H1 (cell line): ENCODE measurements around the gene NUDT3. TPM values are rescaled to one million over a fixed set of nuclear protein-coding genes. Genes with fewer than 3 reads are reported as not detected.

Experiments used
- CTCF ChIA-PET: fragments of 300-600 bp; sonication (Branson Sonifier 250); formaldehyde crosslinking; loops from one replicate; lab custom pipeline; 2021; ENCODE audit not compliant: partially characterized antibody; lab: Charles Lee
- POLR2A ChIA-PET: fragments of 300-600 bp; sonication (Branson Sonifier 250); formaldehyde crosslinking; loops from one replicate; lab custom pipeline; 2021; ENCODE audit warnings: inconsistent platforms; ENCODE audit not compliant: partially characterized antibody; lab: Charles Lee
- DNase-seq, 2 experiments: peaks; one replicate each; pipeline versions ENCODE4 v3.0.0 to v3.0.0-alpha.2; 2010 to 2022; ENCODE audit warnings: low spot score in 2 of 2, low read depth in 1 of 2, mixed read lengths in 1 of 2
- FAIRE-seq: peaks from 2 replicates; lab custom pipeline; 2011; peaks lifted over from hg19 to GRCh38; lab: Jason Lieb, UNC
- H2AFZ ChIP-seq: 2 replicates; pipeline ENCODE4 v1.8.1; 2012; ENCODE audit warnings: low read length, inconsistent platforms
- H2AK5ac ChIP-seq: 2 replicates; pipeline ENCODE4 v1.6.1; 2013; ENCODE audit warnings: low read depth, low read length
- H2BK120ac ChIP-seq: replicated peaks from 2 replicates; pipeline ENCODE3; 2013; ENCODE audit warnings: low read depth, low read length, inconsistent platforms
- H2BK12ac ChIP-seq: 2 replicates; pipeline ENCODE4 v1.6.1; 2013; ENCODE audit warnings: low read depth, low read length
- H2BK15ac ChIP-seq: 2 replicates; pipeline ENCODE4 v1.6.1; 2013; ENCODE audit warnings: low read length
- H2BK20ac ChIP-seq: 2 replicates; pipeline ENCODE4 v1.6.1; 2013; ENCODE audit warnings: low read length
- H2BK5ac ChIP-seq: 2 replicates; pipeline ENCODE4 v1.6.1; 2013; ENCODE audit warnings: low read depth, low read length
- H3K14ac ChIP-seq: 2 replicates; pipeline ENCODE4 v1.6.1; 2013; ENCODE audit warnings: inconsistent platforms; ENCODE audit not compliant: insufficient read length
- H3K18ac ChIP-seq: 2 replicates; pipeline ENCODE4 v1.6.1; 2013; ENCODE audit warnings: low read length; ENCODE audit errors: extremely low read depth
- H3K23ac ChIP-seq: 2 replicates; pipeline ENCODE4 v1.6.1; 2013; ENCODE audit warnings: inconsistent platforms; ENCODE audit not compliant: insufficient read length
- H3K23me2 ChIP-seq: 2 replicates; pipeline ENCODE4 v1.6.1; 2013; ENCODE audit warnings: low read depth, low read length
- H3K27ac ChIP-seq: 2 replicates; pipeline ENCODE4 v1.6.1; 2011; ENCODE audit warnings: low read depth, low read length, inconsistent platforms
- H3K27me3 ChIP-seq, 4 experiments: replicated peaks in 1 of 4; 1 replicate in 1 of 4; 2 replicates in 3 of 4; pipeline versions ENCODE4 v1.6.1 to v1.8.1; 2011 to 2013; ENCODE audit warnings: low read length in 3 of 4, mild to moderate bottlenecking in 3 of 4, inconsistent platforms in 2 of 4, mixed read lengths in 2 of 4, moderate library complexity in 1 of 4; ENCODE audit not compliant: control insufficient read depth in 3 of 4, insufficient read depth in 3 of 4; ENCODE audit errors: extremely low read depth in 1 of 4
- H3K36me3 ChIP-seq, 4 experiments: 2 replicates each; pipeline versions ENCODE4 v1.6.1 to v1.8.1; 2011 to 2013; ENCODE audit warnings: mild to moderate bottlenecking in 4 of 4, low read length in 3 of 4, moderate library complexity in 2 of 4, control low read depth in 1 of 4, inconsistent platforms in 1 of 4; ENCODE audit not compliant: insufficient read depth in 4 of 4, control insufficient read depth in 2 of 4
- H3K4ac ChIP-seq: replicated peaks from 2 replicates; pipeline ENCODE3; 2013; ENCODE audit warnings: low read length, low read depth, mixed read lengths, inconsistent platforms; ENCODE audit not compliant: insufficient read length
- H3K4me1 ChIP-seq, 4 experiments: replicated peaks in 1 of 4; 1 replicate in 1 of 4; 2 replicates in 3 of 4; pipeline versions ENCODE4 v1.6.1 to v1.8.1; 2011 to 2013; ENCODE audit warnings: low read length in 3 of 4, inconsistent platforms in 2 of 4, mixed read lengths in 1 of 4; ENCODE audit not compliant: insufficient read depth in 4 of 4, control insufficient read depth in 3 of 4
- H3K4me2 ChIP-seq, 2 experiments: 2 replicates each; pipeline versions ENCODE4 v1.6.1 to v1.8.1; 2011 to 2013; ENCODE audit warnings: low read depth in 2 of 2, low read length in 2 of 2, control low read depth in 1 of 2, inconsistent platforms in 1 of 2, mild to moderate bottlenecking in 1 of 2; ENCODE audit not compliant: insufficient read depth in 1 of 2
- H3K4me3 ChIP-seq, 4 experiments: fragments of 200-600, 300-600 bp in 1 of 4; sonication (generic), shearing (Covaris generic), sonication (Bioruptor Twin) in 1 of 4; 2 replicates each; pipeline versions ENCODE4 v1.5.1 to v1.8.1; 2011 to 2016; ENCODE audit warnings: low read length in 4 of 4, low read depth in 3 of 4, control low read depth in 2 of 4, inconsistent platforms in 2 of 4, mild to moderate bottlenecking in 2 of 4, mixed read lengths in 1 of 4, moderate library complexity in 1 of 4; ENCODE audit not compliant: insufficient read depth in 2 of 4; ENCODE audit errors: extremely low read depth in 1 of 4
- H3K56ac ChIP-seq: replicated peaks from 2 replicates; pipeline ENCODE3; 2013; ENCODE audit warnings: low read depth, mild to moderate bottlenecking, mixed read lengths, low read length, inconsistent platforms; ENCODE audit not compliant: insufficient read length
- H3K79me1 ChIP-seq: 2 replicates; pipeline ENCODE4 v1.6.1; 2013; ENCODE audit warnings: low read depth, low read length, control low read depth
- H3K79me2 ChIP-seq, 2 experiments: 2 replicates each; pipeline versions ENCODE4 v1.6.1 to v1.8.1; 2012 to 2013; ENCODE audit warnings: low read length in 2 of 2, mild to moderate bottlenecking in 2 of 2, inconsistent platforms in 1 of 2; ENCODE audit not compliant: insufficient read depth in 2 of 2, control insufficient read depth in 1 of 2
- H3K9ac ChIP-seq, 4 experiments: replicated peaks in 1 of 4; 1 replicate in 1 of 4; 2 replicates in 3 of 4; pipeline versions ENCODE4 v1.6.1 to v1.8.1; 2011 to 2013; ENCODE audit warnings: low read depth in 3 of 4, low read length in 3 of 4, control low read depth in 2 of 4, mild to moderate bottlenecking in 2 of 4, moderate library complexity in 2 of 4, inconsistent platforms in 1 of 4; ENCODE audit errors: extremely low read depth in 1 of 4
- H3K9me3 ChIP-seq, 2 experiments: 2 replicates each; pipeline versions ENCODE4 v1.6.1 to v1.8.1; 2012 to 2013; ENCODE audit warnings: mild to moderate bottlenecking in 2 of 2, moderate library complexity in 2 of 2, control low read depth in 1 of 2, inconsistent platforms in 1 of 2, low read depth in 1 of 2, low read length in 1 of 2, mixed read lengths in 1 of 2; ENCODE audit not compliant: insufficient read depth in 2 of 2
- H4K20me1 ChIP-seq, 2 experiments: replicated peaks in 1 of 2; 2 replicates each; pipeline versions ENCODE3 to v1.8.1; 2011 to 2013; ENCODE audit warnings: inconsistent platforms in 2 of 2, low read length in 2 of 2, mild to moderate bottlenecking in 1 of 2; ENCODE audit not compliant: insufficient read depth in 2 of 2, control insufficient read depth in 1 of 2
- H4K5ac ChIP-seq: 2 replicates; pipeline ENCODE4 v1.6.1; 2013; ENCODE audit warnings: low read length, low read depth, mixed read lengths, inconsistent platforms; ENCODE audit not compliant: insufficient read length
- H4K8ac ChIP-seq: 2 replicates; pipeline ENCODE4 v1.8.0; 2013; ENCODE audit warnings: mild to moderate bottlenecking, moderate library complexity, low read length, inconsistent platforms; ENCODE audit not compliant: insufficient read depth; ENCODE audit errors: extremely low read depth
- H4K91ac ChIP-seq: replicated peaks from 2 replicates; pipeline ENCODE3; 2013; ENCODE audit warnings: low read length, mixed read lengths, inconsistent platforms; ENCODE audit not compliant: insufficient read length
- BCL11A ChIP-seq, 2 experiments: IDR thresholded peaks; one replicate each; pipeline ENCODE4 v1.6.1; 2011; ENCODE audit warnings: low read depth in 2 of 2, low read length in 2 of 2, mild to moderate bottlenecking in 2 of 2
- BRCA1 ChIP-seq: IDR thresholded peaks from 2 replicates; pipeline ENCODE4 v1.6.1; 2012; ENCODE audit warnings: low read depth, low read length, improper control_type of control experiment
- CBX5 ChIP-seq: fragments of 300-800, 300-1000 bp; sonication (generic); IDR thresholded peaks from 2 replicates; pipeline ENCODE4 v1.7.1; 2016; ENCODE audit warnings: antibody characterized with exemption, low read length, low read depth
- KDM4A ChIP-seq: IDR thresholded peaks from one replicate; pipeline ENCODE4 v1.7.1; 2012; ENCODE audit warnings: low read depth, mild to moderate bottlenecking, moderate library complexity, low read length, inconsistent platforms; ENCODE audit not compliant: severe bottlenecking
- KDM5A ChIP-seq: fragments of 200-600 bp; IDR thresholded peaks from 2 replicates; pipeline ENCODE4 v1.7.1; 2012; ENCODE audit warnings: mild to moderate bottlenecking, low read length, inconsistent platforms, mixed read lengths
- MAFK ChIP-seq: IDR thresholded peaks from 2 replicates; pipeline ENCODE4 v1.6.1; 2012; ENCODE audit warnings: low read depth, mild to moderate bottlenecking, improper control_type of control experiment, low read length
- POLR2AphosphoS5 ChIP-seq: IDR thresholded peaks from 2 replicates; pipeline ENCODE4 v1.6.1; 2011; ENCODE audit warnings: low read depth, low read length
- SIRT6 ChIP-seq: IDR thresholded peaks from one replicate; pipeline ENCODE4 v1.7.1; 2012; ENCODE audit warnings: low read length, inconsistent platforms
- SRF ChIP-seq: IDR thresholded peaks from 2 replicates; pipeline ENCODE4 v1.6.1; 2011; ENCODE audit warnings: mild to moderate bottlenecking, low read depth, low read length, moderate library complexity
- YY1 ChIP-seq: IDR thresholded peaks from 2 replicates; pipeline ENCODE4 v1.6.1; 2011; ENCODE audit warnings: low read depth, mild to moderate bottlenecking, low read length
- WGBS, 2 experiments: shearing (Covaris generic) in 1 of 2; methylation state at CpG; one replicate each; pipeline versions ENCODE4 v1.1.6 to v1.1.7; 2013 to 2015; ENCODE audit warnings: low lambda C conversion rate in 2 of 2, mixed read lengths in 2 of 2, inconsistent platforms in 1 of 2, low coverage in 1 of 2, missing lambda C conversion rate in 1 of 2; ENCODE audit not compliant: insufficient replicate concordance in 2 of 2, insufficient coverage in 1 of 2, insufficient read length in 1 of 2; ENCODE audit errors: extremely low coverage in 1 of 2, missing lambda C conversion rate in 1 of 2; 5-methylcytosine and 5-hydroxymethylcytosine counted together
- polyA plus RNA-seq, 7 experiments: library from polyadenylated mRNA; depleted of rRNA in 3 of 7; stranded (reverse) in 5 of 7; unstranded in 2 of 7; fragments of >200 nt in 5 of 7; fragments of 200-250 nt in 2 of 7; gene quantifications; 1 replicate in 5 of 7; 2 replicates in 1 of 7; 4 replicates in 1 of 7; pipeline versions ENCODE4 v1.2.1 to v1.2.3, GENCODE V29; 2011 to 2013; ENCODE audit warnings: missing spikeins in 2 of 7, mixed read lengths in 2 of 7
- total RNA-seq: library from RNA; stranded (reverse); fragmentation: NEBNext Ultra II Directional; extraction: Animal tissue kit (Norgen Biotek cat#: 25700); gene quantifications from 2 replicates; pipeline ENCODE4 v1.2.1, GENCODE V29; 2021

Gene NUDT3
- total and polyA plus RNA-seq, 2 of the 8 experiments (the other 6 are each of a cell fraction or from before 2014, with no cell fraction given): 14.1 to 36.9 TPM

GRCh38 chr6:34334796-34335416 lies 57.6 kb downstream of the NUDT3 start:
- Histone ChIP-seq H3K9me3 (no peaks in the 10 kb centered on the region), H3K27ac (no peak overlapping the region), H2BK15ac (no peak overlapping the region), H3K79me1 (no peaks in the 10 kb centered on the region), H3K23ac (no peak overlapping the region), H3K4me2 (no peak overlapping the region), H4K91ac (no peak overlapping the region), H2BK120ac (no peak overlapping the region), H3K56ac (no peak overlapping the region), H4K5ac (no peak overlapping the region), H3K27me3 (no peaks in the 10 kb centered on the region), H3K36me3 (peaks cover 0 to 4% (median 1%) of the 10 kb centered on the region in 4 experiments; a peak in 2 of 8 replicates), H2AFZ (no peak overlapping the region), H2AK5ac (no peak overlapping the region), H3K4me1 (no peaks in the 10 kb centered on the region), H3K4me3 (no peak overlapping the region), H2BK20ac (no peak overlapping the region), H4K8ac (no peak overlapping the region), H3K18ac (no peak overlapping the region), H2BK12ac (no peak overlapping the region), H3K9ac (no peak overlapping the region), H3K4ac (no peak overlapping the region), H3K79me2 (peaks cover 3 to 5% of the 10 kb centered on the region in 2 experiments; a peak in 1 of 4 replicates), H4K20me1 (peaks cover 0 to 5% of the 10 kb centered on the region in 2 experiments), H3K14ac (no peak overlapping the region), H3K23me2 (no peaks in the 10 kb centered on the region), H2BK5ac (no peak overlapping the region)
- no peak for FAIRE-seq
- POLR2A ChIA-PET: no interaction called here
- 87% methylated on average over 3 of the region's 3 CpGs; no CpG with 5 or more reads in 1 of the 2 experiments for whole genome bisulfite sequencing, 2 experiments
- no peak for DNase-seq
- TF ChIP-seq SRF: no peak
- no peak for TF ChIP-seq KDM4A
- no peak for TF ChIP-seq MAFK
- no peak for TF ChIP-seq SIRT6
- TF ChIP-seq YY1: no peak
- no peak for TF ChIP-seq BRCA1
- TF ChIP-seq KDM5A: no peak
- no peak for TF ChIP-seq BCL11A (IDR thresholded peaks at IDR 0.05; ENCODE audit: low read depth in 2 of 2, low read length in 2 of 2)
- TF ChIP-seq POLR2AphosphoS5: no peak
- TF ChIP-seq CBX5: no peak
- CTCF ChIA-PET: interaction anchor here (0.7 to 1.3 kb wide), 2 partner anchors 51 to 52 kb away, joined by 3 read pairs; no protein-coding TSS in a partner anchor
